ENCODE measurements around the gene LSM14A. TPM values are rescaled to one million over a fixed set of nuclear protein-coding genes. Genes with fewer than 3 reads are reported as not detected.

Gene LSM14A
- total and polyA plus RNA-seq, 2 of the 8 experiments (the other 6 are each of a cell fraction or from before 2014, with no cell fraction given), result 117 to 195 TPM

- no peak for TF ChIP-seq CBX8 (IDR thresholded peaks at IDR 0.05; ENCODE audit: borderline replicate concordance, low read depth, low read length)
- peak; percentile 99 for TF ChIP-seq CEBPB (IDR thresholded peaks at IDR 0.05; ENCODE audit: low read depth, low read length)
- no peak for TF ChIP-seq EZH2 (IDR thresholded peaks at IDR 0.05; ENCODE audit: low read depth, low read length, severe bottlenecking)
- no peak for TF ChIP-seq HDAC6 (IDR thresholded peaks at IDR 0.05; ENCODE audit: low read depth, low read length)
- no peak for TF ChIP-seq HDAC2 (IDR thresholded peaks at IDR 0.05; ENCODE audit: borderline replicate concordance in 1 of 2, low read depth in 2 of 2, low read length in 2 of 2)
- no peak for TF ChIP-seq FOSL1 (IDR thresholded peaks at IDR 0.05; ENCODE audit: insufficient read depth, low read depth, low read length)
- no peak for TF ChIP-seq EP300 (IDR thresholded peaks at IDR 0.05; ENCODE audit: borderline replicate concordance in 1 of 2, low read depth in 2 of 2, low read length in 2 of 2)
- no peak for TF ChIP-seq ASH2L (IDR thresholded peaks at IDR 0.05; ENCODE audit: low read length)
- TF ChIP-seq BACH1 (IDR thresholded peaks at IDR 0.05; ENCODE audit: low read length), result no peak
- no peak for TF ChIP-seq CREB1 (IDR thresholded peaks at IDR 0.05)
- no peak for TF ChIP-seq KDM4A (IDR thresholded peaks at IDR 0.05; ENCODE audit: low read depth, low read length, severe bottlenecking)
- TF ChIP-seq POU5F1 (IDR thresholded peaks at IDR 0.05; ENCODE audit: low read depth, low read length), result no peak
- TF ChIP-seq POLR2A (IDR thresholded peaks at IDR 0.05; ENCODE audit: control extremely low read depth in 1 of 2, low read depth in 2 of 2, low read length in 2 of 2), result no peak; a peak in 1 of 3 replicates
- no peak for TF ChIP-seq JUN (IDR thresholded peaks at IDR 0.05; ENCODE audit: low read depth, low read length)
- no peak for TF ChIP-seq SRF (IDR thresholded peaks at IDR 0.05; ENCODE audit: low read depth, low read length)
- no peak for TF ChIP-seq GABPA (IDR thresholded peaks at IDR 0.05; ENCODE audit: borderline replicate concordance, insufficient read depth, low read length)
- TF ChIP-seq POLR2AphosphoS5 (IDR thresholded peaks at IDR 0.05; ENCODE audit: low read depth, low read length), result peak; percentile 57
- TF ChIP-seq BCL11A (IDR thresholded peaks at IDR 0.05; ENCODE audit: low read depth in 2 of 2, low read length in 2 of 2), result no peak
- no peak for TF ChIP-seq NRF1 (IDR thresholded peaks at IDR 0.05; ENCODE audit: low read depth, low read length)
- TF ChIP-seq SP4 (IDR thresholded peaks at IDR 0.05; ENCODE audit: low read length), result no peak
- TF ChIP-seq, protein P1, sequence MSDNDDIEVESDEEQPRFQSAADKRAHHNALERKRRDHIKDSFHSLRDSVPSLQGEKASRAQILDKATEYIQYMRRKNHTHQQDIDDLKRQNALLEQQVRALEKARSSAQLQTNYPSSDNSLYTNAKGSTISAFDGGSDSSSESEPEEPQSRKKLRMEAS (IDR thresholded peaks at IDR 0.05), result peak; percentile 84
- TF ChIP-seq CHD2 (IDR thresholded peaks at IDR 0.05; ENCODE audit: low read length), result no peak
- no peak for TF ChIP-seq GTF2F1 (IDR thresholded peaks at IDR 0.05; ENCODE audit: borderline replicate concordance, low read depth, low read length)
- TF ChIP-seq RNF2 (IDR thresholded peaks at IDR 0.05; ENCODE audit: borderline replicate concordance, low read depth, low read length, missing control alignments, poor library complexity, severe bottlenecking), result no peak
- TF ChIP-seq SAP30 (IDR thresholded peaks at IDR 0.05; ENCODE audit: insufficient read depth, insufficient replicate concordance, low read length), result no peak
Observed at GRCh38 chr19:34173193-34173956, 1.1 kb downstream of the LSM14A start (continued).
